Muscle layer of colon (tissue), 2 donors: ENCODE results near the gene MOB2.
A peak's percentile ranks its signal among the peaks of the same experiment; 100 is the strongest.

Source experiments
- H3K27ac ChIP-seq: one replicate; pipeline ENCODE4 v1.7.0; 2013; ENCODE audit warnings: low read depth, mild to moderate bottlenecking, low read length, moderate library complexity
- H3K27me3 ChIP-seq, 2 donors: one replicate each; pipeline ENCODE4 v1.7.0; 2013; ENCODE audit warnings: low read length in 2 of 2, mild to moderate bottlenecking in 2 of 2; ENCODE audit not compliant: insufficient read depth in 2 of 2, control insufficient read depth in 1 of 2
- H3K36me3 ChIP-seq: one replicate; pipeline ENCODE4 v1.7.0; 2013; ENCODE audit warnings: mild to moderate bottlenecking, low read length; ENCODE audit not compliant: insufficient read depth
- H3K4me1 ChIP-seq: one replicate; pipeline ENCODE4 v1.7.0; 2013; ENCODE audit warnings: mild to moderate bottlenecking, low read length; ENCODE audit not compliant: insufficient read depth
- H3K4me3 ChIP-seq, 2 donors: one replicate each; pipeline ENCODE4 v1.7.0; 2013; ENCODE audit warnings: low read length in 2 of 2, low read depth in 1 of 2, mild to moderate bottlenecking in 1 of 2, moderate library complexity in 1 of 2
- H3K9ac ChIP-seq: one replicate; pipeline ENCODE4 v1.7.0; 2013; ENCODE audit warnings: low read length
- H3K9me3 ChIP-seq: one replicate; pipeline ENCODE4 v1.7.0; 2013; ENCODE audit warnings: mild to moderate bottlenecking, low read length
- donor health status: abdominal sarcoma.
- donor health status: Adenocarcinoma of cecum.

Gene MOB2

GRCh38 chr11:1490651-1491050 lies 4.1 kb upstream of the MOB2 start:
- no peak overlapping the region for H3K9ac ChIP-seq
- H3K36me3 ChIP-seq: no peaks in the 10 kb centered on the region
- H3K4me1 ChIP-seq: peaks cover 33% of the 10 kb centered on the region
- H3K27ac ChIP-seq: no peak overlapping the region
- no peak overlapping the region for H3K4me3 ChIP-seq
- H3K9me3 ChIP-seq: no peaks in the 10 kb centered on the region
- no peaks in the 10 kb centered on the region for H3K27me3 ChIP-seq

GRCh38 chr11:1488575-1489180 lies 2.1 kb upstream of the MOB2 start:
- Histone ChIP-seq H3K4me3 (no peak overlapping the region), H3K36me3 (no peaks in the 10 kb centered on the region), H3K9me3 (no peaks in the 10 kb centered on the region), H3K27ac (peak overlapping the region; percentile 87), H3K9ac (no peak overlapping the region), H3K27me3 (no peaks in the 10 kb centered on the region), H3K4me1 (peaks cover 46% of the 10 kb centered on the region)

- H3K27me3 ChIP-seq: no peaks in the 10 kb centered on the region
- H3K9me3 ChIP-seq: no peaks in the 10 kb centered on the region
- peak overlapping the region in 1 of 2 donors; percentile 27 for H3K4me3 ChIP-seq
- no peaks in the 10 kb centered on the region for H3K36me3 ChIP-seq
- peak overlapping the region; percentile 87 for H3K27ac ChIP-seq
- peak overlapping the region; percentile 39 for H3K9ac ChIP-seq
- H3K4me1 ChIP-seq: peaks cover 53% of the 10 kb centered on the region
These were observed 1.4 kb upstream of the MOB2 start for GRCh38 chr11:1487851-1488574.

GRCh38 chr11:1487091-1487850 lies 692 bp upstream of the MOB2 start:
- H3K9ac ChIP-seq: no peak overlapping the region
- H3K27ac ChIP-seq: peak overlapping the region; percentile 87
- H3K4me3 ChIP-seq: peak overlapping the region; percentile 1 to 70
- peaks cover 60% of the 10 kb centered on the region for H3K4me1 ChIP-seq
- H3K27me3 ChIP-seq: no peaks in the 10 kb centered on the region
- H3K36me3 ChIP-seq: no peaks in the 10 kb centered on the region
- no peaks in the 10 kb centered on the region for H3K9me3 ChIP-seq

GRCh38 chr11:1485504-1485885 lies 1.1 kb downstream of the MOB2 start:
- peaks cover 75% of the 10 kb centered on the region for H3K4me1 ChIP-seq
- H3K9ac ChIP-seq: peak overlapping the region; percentile 51
- no peaks in the 10 kb centered on the region for H3K27me3 ChIP-seq
- peak overlapping the region; percentile 51 to 70 for H3K4me3 ChIP-seq
- H3K9me3 ChIP-seq: no peaks in the 10 kb centered on the region
- H3K36me3 ChIP-seq: peaks cover 4% of the 10 kb centered on the region
- peak overlapping the region; percentile 96 for H3K27ac ChIP-seq

- H3K4me1 ChIP-seq: peaks cover 81% of the 10 kb centered on the region
- H3K4me3 ChIP-seq: peak overlapping the region; percentile 51 to 70
- H3K27ac ChIP-seq: peak overlapping the region; percentile 96
- H3K36me3 ChIP-seq: peaks cover 8% of the 10 kb centered on the region
- peak overlapping the region; percentile 51 for H3K9ac ChIP-seq
- no peaks in the 10 kb centered on the region for H3K27me3 ChIP-seq
- H3K9me3 ChIP-seq: no peaks in the 10 kb centered on the region
These were observed 1.7 kb downstream of the MOB2 start for GRCh38 chr11:1484695-1485503.

GRCh38 chr11:1484061-1484671 lies 2.4 kb downstream of the MOB2 start:
- H3K36me3 ChIP-seq: peaks cover 16% of the 10 kb centered on the region

GRCh38 chr11:1483445-1483961 lies 3.1 kb downstream of the MOB2 start:
- peak overlapping the region; percentile 51 for H3K9ac ChIP-seq
- peak overlapping the region; percentile 96 for H3K27ac ChIP-seq
- H3K9me3 ChIP-seq: no peaks in the 10 kb centered on the region
- H3K27me3 ChIP-seq: no peaks in the 10 kb centered on the region
- H3K36me3 ChIP-seq: peaks cover 22% of the 10 kb centered on the region
- peaks cover 83% of the 10 kb centered on the region for H3K4me1 ChIP-seq
- H3K4me3 ChIP-seq: peak overlapping the region; percentile 31 to 43

More at GRCh38 chr11:1484061-1484671, 2.4 kb downstream of the MOB2 start:
- Histone ChIP-seq H3K27ac (peak overlapping the region; percentile 96), H3K4me1 (peaks cover 83% of the 10 kb centered on the region), H3K9ac (peak overlapping the region; percentile 51), H3K27me3 (no peaks in the 10 kb centered on the region), H3K4me3 (peak overlapping the region; percentile 5 to 70), H3K9me3 (no peaks in the 10 kb centered on the region)

GRCh38 chr11:1482581-1483444 lies 3.8 kb downstream of the MOB2 start:
- Histone ChIP-seq H3K27me3 (no peaks in the 10 kb centered on the region), H3K4me1 (peaks cover 79% of the 10 kb centered on the region), H3K4me3 (peak overlapping the region; percentile 28 to 43), H3K27ac (peak overlapping the region; percentile 96), H3K36me3 (peaks cover 29% of the 10 kb centered on the region), H3K9me3 (no peaks in the 10 kb centered on the region), H3K9ac (peak overlapping the region; percentile 51)
